ENCODE data around the gene ZNF862. TPM values are rescaled to one million over a fixed set of nuclear protein-coding genes. Genes with fewer than 3 reads are reported as not detected.

ZNF862 gene
- total RNA-seq, 2 experiments from 2014 or later, result 7.9 to 9.1 TPM

DNA sequence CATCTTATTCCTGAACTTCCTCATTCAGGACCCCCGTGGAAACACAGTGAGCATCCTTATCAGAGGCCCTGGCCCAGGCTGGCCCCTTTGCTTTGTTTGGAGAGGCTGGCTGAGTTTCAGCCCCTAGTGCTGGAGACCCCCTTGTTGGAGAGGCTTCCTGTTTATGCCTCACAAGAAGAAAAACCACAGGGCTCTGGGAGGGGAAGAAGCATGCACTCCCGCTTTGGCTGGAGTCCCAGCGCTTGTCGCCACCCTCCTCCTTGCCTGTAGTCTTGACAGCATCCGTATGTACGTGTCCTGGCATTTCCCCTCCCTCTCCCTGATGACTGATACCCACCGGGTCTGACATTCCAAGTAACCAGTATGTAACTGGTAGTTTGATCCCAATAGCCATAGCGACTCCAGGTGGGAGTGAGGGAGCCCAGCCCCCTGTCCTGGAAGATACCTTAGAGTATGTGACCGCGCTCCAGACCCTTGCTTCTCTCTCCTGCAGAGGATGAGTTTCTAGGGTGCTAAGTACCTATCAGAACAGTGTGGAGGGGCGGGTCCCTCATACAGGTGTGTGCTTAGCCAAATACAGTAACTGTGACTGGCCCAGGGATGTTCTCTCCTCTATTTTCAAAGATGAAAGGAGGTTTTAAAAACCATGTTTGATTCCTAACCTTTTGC lies 28.7 kb downstream of the ZNF862 start:
- H3K9me3 ChIP-seq (ENCODE audit: low read length), result no peaks in the 10 kb centered on the region
- no peak for DNase-seq (ENCODE audit: low spot score)
- H3K9me2 ChIP-seq (ENCODE audit: insufficient read depth, low read length), result no peaks in the 10 kb centered on the region
- H3K4me2 ChIP-seq (ENCODE audit: low read length), result no peak overlapping the region
- peaks cover 50% of the 10 kb centered on the region for H3K4me1 ChIP-seq (ENCODE audit: insufficient read depth, low read length, poor library complexity, severe bottlenecking)
- no peaks in the 10 kb centered on the region for H3K36me3 ChIP-seq (ENCODE audit: insufficient read depth, low read length)
- H3K27ac ChIP-seq (ENCODE audit: low read depth, low read length, poor library complexity, severe bottlenecking), result no peak overlapping the region
- no peak for TF ChIP-seq EZH2phosphoT487 (IDR thresholded peaks at IDR 0.05; ENCODE audit: borderline replicate concordance, low read depth, low read length)
- TF ChIP-seq, protein P1, sequence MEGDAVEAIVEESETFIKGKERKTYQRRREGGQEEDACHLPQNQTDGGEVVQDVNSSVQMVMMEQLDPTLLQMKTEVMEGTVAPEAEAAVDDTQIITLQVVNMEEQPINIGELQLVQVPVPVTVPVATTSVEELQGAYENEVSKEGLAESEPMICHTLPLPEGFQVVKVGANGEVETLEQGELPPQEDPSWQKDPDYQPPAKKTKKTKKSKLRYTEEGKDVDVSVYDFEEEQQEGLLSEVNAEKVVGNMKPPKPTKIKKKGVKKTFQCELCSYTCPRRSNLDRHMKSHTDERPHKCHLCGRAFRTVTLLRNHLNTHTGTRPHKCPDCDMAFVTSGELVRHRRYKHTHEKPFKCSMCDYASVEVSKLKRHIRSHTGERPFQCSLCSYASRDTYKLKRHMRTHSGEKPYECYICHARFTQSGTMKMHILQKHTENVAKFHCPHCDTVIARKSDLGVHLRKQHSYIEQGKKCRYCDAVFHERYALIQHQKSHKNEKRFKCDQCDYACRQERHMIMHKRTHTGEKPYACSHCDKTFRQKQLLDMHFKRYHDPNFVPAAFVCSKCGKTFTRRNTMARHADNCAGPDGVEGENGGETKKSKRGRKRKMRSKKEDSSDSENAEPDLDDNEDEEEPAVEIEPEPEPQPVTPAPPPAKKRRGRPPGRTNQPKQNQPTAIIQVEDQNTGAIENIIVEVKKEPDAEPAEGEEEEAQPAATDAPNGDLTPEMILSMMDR (conservative IDR thresholded peaks at IDR 0.05; ENCODE audit: low read length), result no peak
- no peak overlapping the region for H2AFZ ChIP-seq (ENCODE audit: low read length)
- ChIA-PET POLR2A (interaction anchor here (0.6 to 1.3 kb wide), 2 partner anchors 29 to 230 kb away, joined by 3 read pairs; partner anchors contain the start of gene ZNF862), CTCF (ENCODE audit: unreplicated experiment) (no interaction called here)
- intact Hi-C loops (cut with micrococcal nuclease; ENCODE audit: unreplicated experiment), result loop anchor here (10.0 kb wide), 1 partner anchor 508 kb away; the partner anchor contains the start of gene ZNF775
- no TSS peak for BruUV-seq (replicated peaks)
- H3K4me3 ChIP-seq (ENCODE audit: low read depth, low read length, poor library complexity, severe bottlenecking), result no peak overlapping the region
- H4K20me1 ChIP-seq (ENCODE audit: insufficient read depth, low read length), result no peaks in the 10 kb centered on the region
- H3K79me2 ChIP-seq (ENCODE audit: insufficient read depth, low read depth, low read length), result no peaks in the 10 kb centered on the region

DNA sequence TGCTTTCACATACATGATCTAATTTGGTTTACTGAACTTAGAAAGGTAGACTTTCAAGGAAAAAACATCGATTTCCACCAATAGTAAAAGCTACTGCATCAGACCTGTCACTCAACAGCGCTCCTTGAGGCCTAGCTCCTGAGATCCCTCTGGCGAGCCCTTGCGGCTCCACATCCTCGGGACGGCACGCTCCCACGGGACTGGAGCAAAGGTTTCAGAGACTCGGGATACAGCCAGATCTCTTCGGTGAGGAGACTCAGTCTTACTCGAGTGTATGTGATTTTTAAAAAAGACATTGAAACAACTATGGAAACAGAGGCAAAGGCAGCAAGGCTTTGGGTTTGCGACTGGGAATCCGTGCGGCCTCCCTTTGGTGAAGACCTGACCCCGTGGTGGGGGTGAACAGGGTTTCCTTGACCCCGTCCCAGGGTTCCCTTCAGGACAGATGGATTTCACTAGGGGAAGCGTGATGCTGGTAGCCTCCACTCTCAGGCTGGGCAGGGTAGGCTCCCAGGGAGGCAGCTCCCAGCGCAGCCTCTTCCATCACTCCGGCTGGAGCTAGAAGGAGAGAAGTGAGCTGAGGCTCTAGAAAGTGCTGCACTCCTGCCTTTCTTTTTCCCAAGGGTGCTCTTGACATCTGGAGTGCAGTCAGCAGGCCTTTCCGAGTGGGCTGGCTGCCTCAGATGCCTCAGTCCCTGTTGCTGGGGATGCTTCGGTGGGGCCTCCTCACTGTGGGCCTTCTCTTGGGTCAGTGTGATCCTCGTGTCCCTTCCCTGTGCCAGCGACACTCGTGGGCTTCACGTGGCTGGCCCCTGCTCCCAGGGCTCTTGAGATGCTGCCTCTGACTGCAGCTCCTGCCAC lies 29.8 kb downstream of the ZNF862 start:
- CTCF ChIA-PET (ENCODE audit: unreplicated experiment), result interaction anchor here (0.8 to 1.5 kb wide), 2 partner anchors 13 to 19 kb away, joined by 3 read pairs; no protein-coding TSS in a partner anchor
- Histone ChIP-seq H3K27ac (ENCODE audit: low read depth, low read length, poor library complexity, severe bottlenecking) (no peak overlapping the region), H4K20me1 (ENCODE audit: insufficient read depth, low read length) (no peaks in the 10 kb centered on the region), H3K79me2 (ENCODE audit: insufficient read depth, low read depth, low read length) (no peaks in the 10 kb centered on the region), H3K9me2 (ENCODE audit: insufficient read depth, low read length) (no peaks in the 10 kb centered on the region), H3K36me3 (ENCODE audit: insufficient read depth, low read length) (no peaks in the 10 kb centered on the region), H3K4me1 (ENCODE audit: insufficient read depth, low read length, poor library complexity, severe bottlenecking) (peaks cover 61% of the 10 kb centered on the region), H3K4me3 (ENCODE audit: low read depth, low read length, poor library complexity, severe bottlenecking) (no peak overlapping the region), H3K9me3 (ENCODE audit: low read length) (no peaks in the 10 kb centered on the region), H2AFZ (ENCODE audit: low read length) (0 out of 2 replicates have a peak overlapping the region, but pooled peaks have one; percentile 26), H3K4me2 (ENCODE audit: low read length) (peak overlapping the region; percentile 25)
- POLR2A ChIA-PET, result interaction anchor here (0.5 to 1.3 kb wide), 2 partner anchors 30 to 401 kb away, joined by 3 read pairs; partner anchors contain the start of gene ZNF862
- TF ChIP-seq, protein P1 (conservative IDR thresholded peaks at IDR 0.05; ENCODE audit: low read length), result no peak
- no peak for TF ChIP-seq EZH2phosphoT487 (IDR thresholded peaks at IDR 0.05; ENCODE audit: borderline replicate concordance, low read depth, low read length)
- DNase-seq (ENCODE audit: low spot score), result no peak
- no TSS peak for BruUV-seq (replicated peaks)
- intact Hi-C loops (cut with micrococcal nuclease; ENCODE audit: unreplicated experiment), result loop anchor here (10.0 kb wide), 1 partner anchor 507 kb away; the partner anchor contains the start of gene ZNF775
